Body of pancreas (tissue), 4 donors: ENCODE data around the gene ZNF749. TPM values are rescaled to one million over a fixed set of nuclear protein-coding genes. Genes with fewer than 3 reads are reported as not detected.
A peak's percentile ranks its signal among the peaks of the same experiment; 100 is the strongest.

Experiments
- ATAC-seq: fragments of 150-250 bp; one replicate; pipeline ENCODE4 v1.9.1; 2016
- DNase-seq, 4 donors: peaks; one replicate each; pipeline ENCODE4 v3.0.0-alpha.2; 2019
- H3K27ac ChIP-seq, 4 donors: fragments of 200-600 bp; sonication (generic); 1 replicate in 3 of 4; 2 replicates in 1 of 4; pipeline versions ENCODE4 v1.5.1 to v1.6.1; 2016 to 2019; ENCODE audit warnings: mild to moderate bottlenecking in 1 of 4, mixed read lengths in 1 of 4, moderate library complexity in 1 of 4
- H3K27me3 ChIP-seq, 2 donors: fragments of 200-600 bp; sonication (generic); one replicate each; pipeline ENCODE4 v1.6.0; 2016; ENCODE audit warnings: mild to moderate bottlenecking in 1 of 2
- H3K36me3 ChIP-seq, 2 donors: fragments of 200-600 bp; sonication (generic); replicated peaks in 1 of 2; 2 replicates each; pipeline ENCODE4 v1.5.1; 2016; ENCODE audit warnings: low read depth in 2 of 2; ENCODE audit not compliant: insufficient read depth in 1 of 2
- H3K4me1 ChIP-seq: fragments of 200-600 bp; sonication (generic); one replicate; pipeline ENCODE4 v1.6.0; 2016
- H3K4me3 ChIP-seq, 2 donors: fragments of 200-600 bp; sonication (generic); 1 replicate in 1 of 2; 2 replicates in 1 of 2; pipeline ENCODE4 v1.5.1; 2016 to 2019
- H3K9me3 ChIP-seq, 3 donors: fragments of 200-600 bp; sonication (generic); 1 replicate in 2 of 3; 2 replicates in 1 of 3; pipeline ENCODE4 v1.5.1; 2016
- CTCF ChIP-seq, 7 experiments: fragments of 450-650 bp in 4 of 7; fragments of 200-600 bp in 3 of 7; sonication (generic) in 3 of 7; IDR thresholded peaks; one replicate each; pipeline ENCODE4 v1.5.1; 2016 to 2019; ENCODE audit warnings: antibody characterized with exemption in 7 of 7
- POLR2A ChIP-seq, 3 donors: fragments of 450-650 bp; IDR thresholded peaks; one replicate each; pipeline ENCODE4 v1.6.1; 2016; ENCODE audit warnings: antibody characterized with exemption in 3 of 3, mild to moderate bottlenecking in 2 of 3
- WGBS, 2 donors: methylation state at CpG; one replicate each; pipeline ENCODE4 v1.1.5; 2017; 5-methylcytosine and 5-hydroxymethylcytosine counted together
- intact Hi-C: fragments of 100-400 bp; cut with DNase I; formaldehyde crosslinking; loops from one replicate; pipeline ENCODE4 v1.15.1; 2023
- total RNA-seq, 2 donors: library from RNA; depleted of rRNA; stranded (reverse); fragments of >200 nt; gene quantifications; one replicate each; pipeline ENCODE4 v1.1.0, GENCODE V29; 2016

The ZNF749 gene
- 10 to 100 TPM in 1 of 2 donors, 1 to 10 TPM in 1; 1.8 to 17.8 TPM for total RNA-seq

- no peaks in the 10 kb centered on the region for H3K27me3 ChIP-seq
- H3K4me3 ChIP-seq, result peak within 1 kb of the TSS; percentile 56 to 70
- WGBS, 2 donors, result 0 to 1% methylated on average over 30 to 61 of the region's 61 CpGs
- ATAC-seq, result peak; percentile 100
- H3K36me3 ChIP-seq, result no peaks in the 10 kb centered on the region
- H3K27ac ChIP-seq, result peak within 1 kb of the TSS in 3 of 4 donors; percentile 19 to 71 (median 55)
- H3K9me3 ChIP-seq, result peaks cover 0 to 10% (median 0%) of the 10 kb centered on the region in 3 donors
- DNase-seq, result peak; percentile 99 to 100 (median 99)
- H3K4me1 ChIP-seq, result peaks cover 18% of the 10 kb centered on the region
- TF ChIP-seq POLR2A (IDR thresholded peaks at IDR 0.05) (peak in 2 of 3 donors; percentile 44 to 49), CTCF (IDR thresholded peaks at IDR 0.05) (no peak)
- intact Hi-C loops, result no loop called here
Measured at GRCh38 chr19:57435062-57435978, at the start of gene ZNF749. Gene ZNF749 (plus strand): TSS chr19:57435325. CDS start chr19:57435579, 254 bp downstream.

- intact Hi-C loops, result no loop called here
- Histone ChIP-seq H3K4me1 (peaks cover 14% of the 10 kb centered on the region), H3K36me3 (no peaks in the 10 kb centered on the region), H3K4me3 (peak overlapping the region in 1 of 2 donors; percentile 82), H3K27me3 (no peaks in the 10 kb centered on the region), H3K27ac (peak overlapping the region; percentile 76 to 87 (median 78)), H3K9me3 (no peaks in the 10 kb centered on the region)
- ATAC-seq (no peak), DNase-seq (no peak)
- TF ChIP-seq POLR2A (IDR thresholded peaks at IDR 0.05), result no peak
- no peak for TF ChIP-seq CTCF (IDR thresholded peaks at IDR 0.05)
- WGBS, 2 donors, result 51 to 59% methylated on average over 10 to 11 of the region's 11 CpGs
Measured at GRCh38 chr19:57389194-57389729, 45.9 kb upstream of the ZNF749 start.

GRCh38 chr19:57389730-57390598, 45.2 kb upstream of the ZNF749 start, which contains the start of gene ZNF548:
Gene ZNF548 (plus strand): TSS chr19:57389854. CDS start chr19:57390100, 246 bp downstream.
- DNase-seq (peak; percentile 92 to 97 (median 94)), ATAC-seq (peak; percentile 97)
- Histone ChIP-seq H3K36me3 (no peaks in the 10 kb centered on the region), H3K27me3 (no peaks in the 10 kb centered on the region), H3K4me1 (peaks cover 14% of the 10 kb centered on the region), H3K27ac (peak within 1 kb of the TSS; percentile 76 to 87 (median 78)), H3K4me3 (peak within 1 kb of the TSS; percentile 58 to 82), H3K9me3 (no peaks in the 10 kb centered on the region)
- WGBS, 2 donors, result 1 to 2% methylated on average over 12 to 50 of the region's 50 CpGs
- intact Hi-C loops, result no loop called here
- TF ChIP-seq POLR2A (IDR thresholded peaks at IDR 0.05) (peak in 2 of 3 donors; percentile 58 to 69), CTCF (IDR thresholded peaks at IDR 0.05) (peak in 4 of 7 experiments; percentile 35 to 58 (median 50))

GRCh38 chr19:57395710-57396109, 39.4 kb upstream of the ZNF749 start:
- Histone ChIP-seq H3K9me3 (peaks cover 0 to 33% (median 0%) of the 10 kb centered on the region in 3 donors), H3K4me3 (no peak overlapping the region), H3K4me1 (peaks cover 1% of the 10 kb centered on the region), H3K36me3 (peaks cover 18 to 19% of the 10 kb centered on the region in 2 donors), H3K27me3 (no peaks in the 10 kb centered on the region), H3K27ac (no peak overlapping the region)
- no peak for DNase-seq
- no peak for ATAC-seq
- intact Hi-C loops, result no loop called here
- TF ChIP-seq CTCF (IDR thresholded peaks at IDR 0.05), result no peak
- no peak for TF ChIP-seq POLR2A (IDR thresholded peaks at IDR 0.05)
- WGBS, 2 donors, result 74 to 88% methylated on average over 5 of the region's 5 CpGs
